ENCODE results near the gene NTM. TPM values are rescaled to one million over a fixed set of nuclear protein-coding genes. Genes with fewer than 3 reads are reported as not detected.

Gene NTM
- total and polyA plus RNA-seq, 2 experiments from 2014 or later = 25.9 to 49.0 TPM

- Histone ChIP-seq H4K20me1 (ENCODE audit: insufficient read depth) (no peaks in the 10 kb centered on the region), H3K9me2 (ENCODE audit: insufficient read depth) (no peaks in the 10 kb centered on the region), H3K4me1 (ENCODE audit: insufficient read depth) (no peaks in the 10 kb centered on the region), H3K36me3 (ENCODE audit: low read depth) (no peaks in the 10 kb centered on the region), H3K79me2 (ENCODE audit: insufficient read depth) (no peaks in the 10 kb centered on the region), H3K27ac (no peak overlapping the region), H3K9ac (no peak overlapping the region), H3K4me2 (ENCODE audit: unreplicated experiment) (no peak overlapping the region), H3F3A (ENCODE audit: insufficient read depth) (no peaks in the 10 kb centered on the region), H3K4me3 (no peak overlapping the region), H3K9me3 (ENCODE audit: low read depth) (no peaks in the 10 kb centered on the region), H2AFZ (no peak overlapping the region), H3K27me3 (replicated peaks; ENCODE audit: insufficient read depth) (no peaks in the 10 kb centered on the region)
- in situ Hi-C loops (cut with MboI) = no loop called here
- WGBS, 2 experiments (ENCODE audit: low coverage in 1 of 2, low lambda C conversion rate in 2 of 2, missing lambda C conversion rate in 2 of 2) = 95 to 97% methylated on average over 9 of the region's 9 CpGs
- DNase-seq = no peak
- TF ChIP-seq EZH2 (IDR thresholded peaks at IDR 0.05; ENCODE audit: insufficient read depth, poor library complexity, severe bottlenecking) (no peak), EZH2phosphoT487 (IDR thresholded peaks at IDR 0.05; ENCODE audit: insufficient read depth, low read depth) (no peak)
Observed at GRCh38 chr11:132142121-132142520, 771.7 kb downstream of the NTM start.

- H3K79me2 ChIP-seq (ENCODE audit: insufficient read depth) = no peaks in the 10 kb centered on the region
- no peak overlapping the region for H2AFZ ChIP-seq
- H3K36me3 ChIP-seq (ENCODE audit: low read depth) = no peaks in the 10 kb centered on the region
- no peaks in the 10 kb centered on the region for H3K4me1 ChIP-seq (ENCODE audit: insufficient read depth)
- no peak overlapping the region for H3K4me2 ChIP-seq (ENCODE audit: unreplicated experiment)
- no peak overlapping the region for H3K27ac ChIP-seq
- H3F3A ChIP-seq (ENCODE audit: insufficient read depth) = no peaks in the 10 kb centered on the region
- no peak for DNase-seq
- in situ Hi-C loops (cut with MboI) = no loop called here
- H3K9ac ChIP-seq = no peak overlapping the region
- H3K4me3 ChIP-seq = no peak overlapping the region
- H3K9me2 ChIP-seq (ENCODE audit: insufficient read depth) = no peaks in the 10 kb centered on the region
- no peaks in the 10 kb centered on the region for H4K20me1 ChIP-seq (ENCODE audit: insufficient read depth)
- TF ChIP-seq EZH2phosphoT487 (IDR thresholded peaks at IDR 0.05; ENCODE audit: insufficient read depth, low read depth) = no peak
- TF ChIP-seq EZH2 (IDR thresholded peaks at IDR 0.05; ENCODE audit: insufficient read depth, poor library complexity, severe bottlenecking) = no peak
- no peaks in the 10 kb centered on the region for H3K9me3 ChIP-seq (ENCODE audit: low read depth)
- WGBS, 2 experiments (ENCODE audit: low coverage in 1 of 2, low lambda C conversion rate in 2 of 2, missing lambda C conversion rate in 2 of 2) = 85 to 92% methylated on average over 12 of the region's 12 CpGs
- no peaks in the 10 kb centered on the region for H3K27me3 ChIP-seq (replicated peaks; ENCODE audit: insufficient read depth)
Observed at GRCh38 chr11:132142554-132142953, 772.1 kb downstream of the NTM start.

- H3K36me3 ChIP-seq (ENCODE audit: low read depth) = no peaks in the 10 kb centered on the region
- no peaks in the 10 kb centered on the region for H3K9me3 ChIP-seq (ENCODE audit: low read depth)
- TF ChIP-seq EZH2phosphoT487 (IDR thresholded peaks at IDR 0.05; ENCODE audit: insufficient read depth, low read depth) (no peak), EZH2 (IDR thresholded peaks at IDR 0.05; ENCODE audit: insufficient read depth, poor library complexity, severe bottlenecking) (no peak)
- in situ Hi-C loops (cut with MboI) = no loop called here
- no peaks in the 10 kb centered on the region for H3K27me3 ChIP-seq (replicated peaks; ENCODE audit: insufficient read depth)
- H2AFZ ChIP-seq = no peak overlapping the region
- no peaks in the 10 kb centered on the region for H3K4me1 ChIP-seq (ENCODE audit: insufficient read depth)
- H3K4me2 ChIP-seq (ENCODE audit: unreplicated experiment) = no peak overlapping the region
- H4K20me1 ChIP-seq (ENCODE audit: insufficient read depth) = no peaks in the 10 kb centered on the region
- no peaks in the 10 kb centered on the region for H3K9me2 ChIP-seq (ENCODE audit: insufficient read depth)
- H3K27ac ChIP-seq = no peak overlapping the region
- H3F3A ChIP-seq (ENCODE audit: insufficient read depth) = no peaks in the 10 kb centered on the region
- no peak overlapping the region for H3K4me3 ChIP-seq
- no peak for DNase-seq
- 91 to 98% methylated on average over 7 of the region's 7 CpGs for WGBS, 2 experiments (ENCODE audit: low coverage in 1 of 2, low lambda C conversion rate in 2 of 2, missing lambda C conversion rate in 2 of 2)
- no peaks in the 10 kb centered on the region for H3K79me2 ChIP-seq (ENCODE audit: insufficient read depth)
- H3K9ac ChIP-seq = no peak overlapping the region
Observed at GRCh38 chr11:132147464-132147863, 777.0 kb downstream of the NTM start.

DNA sequence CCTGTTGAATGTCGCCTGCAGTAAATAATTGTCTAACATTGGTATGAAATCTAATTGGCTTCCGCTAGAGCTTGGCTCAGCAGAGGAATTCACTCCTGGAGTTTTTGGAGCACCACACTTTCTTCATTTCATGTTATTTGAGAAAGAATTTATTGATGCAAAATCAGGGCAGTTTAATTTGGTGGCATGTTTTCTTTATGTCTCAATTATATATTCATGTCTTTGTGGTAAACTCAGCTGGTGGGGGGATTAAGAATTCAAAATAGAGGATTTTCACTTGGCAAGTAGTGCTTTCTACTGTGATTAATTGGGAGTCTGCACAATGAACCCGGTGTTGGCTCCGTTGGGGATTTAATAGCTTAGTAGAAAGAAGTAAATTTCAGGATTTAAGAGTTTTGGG is 784.4 kb downstream of the NTM start:
- no peak for TF ChIP-seq EZH2 (IDR thresholded peaks at IDR 0.05; ENCODE audit: insufficient read depth, poor library complexity, severe bottlenecking)
- no peak for TF ChIP-seq EZH2phosphoT487 (IDR thresholded peaks at IDR 0.05; ENCODE audit: insufficient read depth, low read depth)
- WGBS, 2 experiments (ENCODE audit: low coverage in 1 of 2, low lambda C conversion rate in 2 of 2, missing lambda C conversion rate in 2 of 2) = 60 to 66% methylated on average over 4 of the region's 4 CpGs

DNA sequence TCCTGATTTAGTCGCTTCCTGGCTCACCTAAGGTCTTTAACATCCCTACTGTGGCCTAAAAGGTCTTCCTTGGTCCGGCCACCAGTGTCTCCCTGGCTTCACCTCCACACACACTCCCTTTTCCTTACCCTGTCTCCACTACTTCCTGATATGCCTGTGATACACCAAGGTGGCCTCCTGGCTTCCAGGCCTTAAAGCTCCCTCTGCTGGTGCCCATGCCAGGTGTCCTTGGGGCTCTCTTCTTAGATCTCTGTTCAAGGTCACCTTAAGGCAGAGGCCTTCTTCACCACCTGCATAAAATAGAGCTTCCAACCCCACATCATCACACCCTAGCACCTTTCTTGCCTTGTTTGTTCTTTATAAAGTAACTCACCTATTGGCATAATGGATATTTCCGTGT is 787.7 kb downstream of the NTM start:
- in situ Hi-C loops (cut with MboI) = no loop called here
- 88 to 91% methylated on average over 3 of the region's 3 CpGs for WGBS, 2 experiments (ENCODE audit: low coverage in 1 of 2, low lambda C conversion rate in 2 of 2, missing lambda C conversion rate in 2 of 2)

More for the DNA sequence above, 784.4 kb downstream of the NTM start:
- no peak overlapping the region for H3K9ac ChIP-seq
- H3K4me2 ChIP-seq (ENCODE audit: unreplicated experiment) = no peak overlapping the region
- H3K4me3 ChIP-seq = no peak overlapping the region
- H3K9me2 ChIP-seq (ENCODE audit: insufficient read depth) = no peaks in the 10 kb centered on the region
- no peaks in the 10 kb centered on the region for H4K20me1 ChIP-seq (ENCODE audit: insufficient read depth)
- no peak overlapping the region for H2AFZ ChIP-seq
- H3K4me1 ChIP-seq (ENCODE audit: insufficient read depth) = peaks cover 6% of the 10 kb centered on the region; the same call in 1 of the 2 replicates
- H3K27ac ChIP-seq = no peak overlapping the region
- in situ Hi-C loops (cut with MboI) = no loop called here
- no peaks in the 10 kb centered on the region for H3K36me3 ChIP-seq (ENCODE audit: low read depth)
- no peaks in the 10 kb centered on the region for H3K79me2 ChIP-seq (ENCODE audit: insufficient read depth)
- no peaks in the 10 kb centered on the region for H3K9me3 ChIP-seq (ENCODE audit: low read depth)
- no peaks in the 10 kb centered on the region for H3K27me3 ChIP-seq (replicated peaks; ENCODE audit: insufficient read depth)
- H3F3A ChIP-seq (ENCODE audit: insufficient read depth) = no peaks in the 10 kb centered on the region
- no peak for DNase-seq

More for the DNA sequence above, 787.7 kb downstream of the NTM start:
- Histone ChIP-seq H3K9me3 (ENCODE audit: low read depth) (no peaks in the 10 kb centered on the region), H3K9me2 (ENCODE audit: insufficient read depth) (no peaks in the 10 kb centered on the region), H4K20me1 (ENCODE audit: insufficient read depth) (no peaks in the 10 kb centered on the region), H2AFZ (no peak overlapping the region), H3K27ac (no peak overlapping the region), H3K4me3 (no peak overlapping the region), H3K27me3 (replicated peaks; ENCODE audit: insufficient read depth) (no peaks in the 10 kb centered on the region), H3F3A (ENCODE audit: insufficient read depth) (no peaks in the 10 kb centered on the region), H3K36me3 (ENCODE audit: low read depth) (no peaks in the 10 kb centered on the region), H3K4me2 (ENCODE audit: unreplicated experiment) (no peak overlapping the region), H3K4me1 (ENCODE audit: insufficient read depth) (peaks cover 6% of the 10 kb centered on the region; the same call in 1 of the 2 replicates), H3K79me2 (ENCODE audit: insufficient read depth) (no peaks in the 10 kb centered on the region), H3K9ac (no peak overlapping the region)
- no peak for TF ChIP-seq EZH2phosphoT487 (IDR thresholded peaks at IDR 0.05; ENCODE audit: insufficient read depth, low read depth)
- no peak for TF ChIP-seq EZH2 (IDR thresholded peaks at IDR 0.05; ENCODE audit: insufficient read depth, poor library complexity, severe bottlenecking)
- DNase-seq = peak; percentile 39

All from GM23248 (cell line).